22Rv1 (cell line): ENCODE measurements around the gene ACE.

Experiments used
- ZFX ChIP-seq: fragments of 450-650 bp; IDR thresholded peaks from 2 replicates; pipeline ENCODE4 v1.6.1; 2017; ENCODE audit warnings: antibody characterized with exemption, borderline replicate concordance
- TF ChIP-seq, protein P1 (sequence below): fragments of 450-650 bp; IDR thresholded peaks from 2 replicates; pipeline ENCODE4 v1.5.1; 2017; ENCODE audit warnings: mild to moderate bottlenecking

DNA sequence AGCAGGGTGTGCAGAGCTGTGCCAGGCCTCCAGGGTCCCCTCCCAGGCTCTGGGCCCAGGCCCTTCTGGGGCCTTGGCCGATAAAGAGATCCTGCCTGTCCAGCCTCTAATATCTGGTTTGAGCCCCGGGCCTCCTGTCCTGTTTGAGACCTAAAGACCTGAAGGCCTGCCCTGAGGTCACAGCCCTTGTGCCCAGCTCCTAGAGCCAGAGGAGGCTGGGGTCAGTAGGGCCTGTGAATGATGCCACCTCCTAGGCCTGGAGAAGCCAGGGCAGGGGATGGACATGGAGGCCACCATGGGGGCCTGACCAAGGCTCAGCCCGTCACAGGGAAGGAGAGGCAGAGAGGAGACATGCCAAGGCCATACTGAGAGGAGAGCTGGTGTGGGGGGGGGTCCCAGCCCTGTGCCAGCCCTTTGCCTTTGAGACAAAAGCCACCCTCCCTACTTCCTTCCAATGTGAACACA lies 53.7 kb downstream of the ACE start:
- TF ChIP-seq, protein P1, sequence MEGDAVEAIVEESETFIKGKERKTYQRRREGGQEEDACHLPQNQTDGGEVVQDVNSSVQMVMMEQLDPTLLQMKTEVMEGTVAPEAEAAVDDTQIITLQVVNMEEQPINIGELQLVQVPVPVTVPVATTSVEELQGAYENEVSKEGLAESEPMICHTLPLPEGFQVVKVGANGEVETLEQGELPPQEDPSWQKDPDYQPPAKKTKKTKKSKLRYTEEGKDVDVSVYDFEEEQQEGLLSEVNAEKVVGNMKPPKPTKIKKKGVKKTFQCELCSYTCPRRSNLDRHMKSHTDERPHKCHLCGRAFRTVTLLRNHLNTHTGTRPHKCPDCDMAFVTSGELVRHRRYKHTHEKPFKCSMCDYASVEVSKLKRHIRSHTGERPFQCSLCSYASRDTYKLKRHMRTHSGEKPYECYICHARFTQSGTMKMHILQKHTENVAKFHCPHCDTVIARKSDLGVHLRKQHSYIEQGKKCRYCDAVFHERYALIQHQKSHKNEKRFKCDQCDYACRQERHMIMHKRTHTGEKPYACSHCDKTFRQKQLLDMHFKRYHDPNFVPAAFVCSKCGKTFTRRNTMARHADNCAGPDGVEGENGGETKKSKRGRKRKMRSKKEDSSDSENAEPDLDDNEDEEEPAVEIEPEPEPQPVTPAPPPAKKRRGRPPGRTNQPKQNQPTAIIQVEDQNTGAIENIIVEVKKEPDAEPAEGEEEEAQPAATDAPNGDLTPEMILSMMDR, result no peak
- no peak for TF ChIP-seq ZFX
